Activated CD8-positive, alpha-beta memory T cell treated with anti-CD3 and anti-CD28 coated beads, Interleukin-2, amount 10 ng/mL, durations not matched to agents 7 days and 5 days (primary cell): ENCODE data around the gene NCKAP5. TPM values are rescaled to one million over a fixed set of nuclear protein-coding genes. Genes with fewer than 3 reads are reported as not detected.

Experiments
- ATAC-seq: fragments of 150-1000 bp; cut with Tn5 transposase; one replicate; pipeline ENCODE4 v1.10.0; 2021; ENCODE audit warnings: moderate library complexity
- CTCF ChIA-PET: fragments of 350-600 bp; sonication (Branson Sonifier 250); formaldehyde crosslinking; loops from one replicate; lab custom pipeline; 2021; ENCODE audit warnings: antibody characterized with exemption; lab: Charles Lee
- DNase-seq: peaks from one replicate; pipeline ENCODE4 v3.0.0-alpha.2; 2020
- H3K27ac Mint-ChIP-seq: one replicate; pipeline ENCODE4 v1.8.0; 2021; ENCODE audit warnings: mild to moderate bottlenecking, mixed read lengths
- H3K27me3 Mint-ChIP-seq: one replicate; pipeline ENCODE4 v1.8.0; 2021; ENCODE audit warnings: mixed read lengths
- H3K36me3 Mint-ChIP-seq: one replicate; pipeline ENCODE4 v1.8.0; 2021; ENCODE audit warnings: mild to moderate bottlenecking, mixed read lengths
- H3K4me1 Mint-ChIP-seq: one replicate; pipeline ENCODE4 v1.8.0; 2021; ENCODE audit warnings: mixed read lengths
- H3K4me3 Mint-ChIP-seq: one replicate; pipeline ENCODE4 v1.8.0; 2021; ENCODE audit warnings: mild to moderate bottlenecking, moderate library complexity, mixed read lengths
- H3K9me3 Mint-ChIP-seq: one replicate; pipeline ENCODE4 v1.8.0; 2022; ENCODE audit warnings: low read depth, mixed read lengths
- total RNA-seq, 2 experiments: library from RNA; stranded (reverse); gene quantifications; one replicate each; pipeline ENCODE4 v1.2.3, GENCODE V29; 2021

Gene NCKAP5
- total RNA-seq, result not detected

DNA sequence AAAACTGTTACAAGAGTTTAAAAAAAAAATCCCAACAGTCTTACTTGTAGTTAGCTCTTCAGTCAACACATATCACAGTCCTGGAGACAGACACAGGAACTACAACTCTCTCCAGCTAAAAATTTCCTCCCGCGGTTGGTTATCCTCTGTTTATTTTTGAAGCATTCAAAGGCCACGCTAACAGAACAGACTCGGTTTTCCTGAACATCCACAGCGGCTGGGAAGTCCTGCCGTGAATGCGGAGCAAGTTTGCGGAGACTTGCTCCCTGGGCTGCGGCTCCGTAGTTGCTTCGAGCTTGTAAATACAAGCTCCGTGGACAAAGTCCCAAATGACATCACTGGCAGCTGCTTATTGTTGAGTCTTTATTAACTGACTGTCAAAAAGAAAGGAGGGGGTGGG is at the start of gene NCKAP5:
TSS of gene NCKAP5 (minus strand) at position 292 of the 400 bp plus-strand sequence. CDS start 50,937 bp downstream, outside the sequence.
- CTCF ChIA-PET, result no interaction called here
- H3K4me1 Mint-ChIP-seq, result no peaks in the 10 kb centered on the region
- H3K36me3 Mint-ChIP-seq, result no peaks in the 10 kb centered on the region
- DNase-seq (no peak), ATAC-seq (no peak)
- H3K9me3 Mint-ChIP-seq, result no peaks in the 10 kb centered on the region
- peaks cover 19% of the 10 kb centered on the region for H3K27me3 Mint-ChIP-seq
- no peak within 1 kb of the TSS for H3K4me3 Mint-ChIP-seq
- H3K27ac Mint-ChIP-seq, result no peak within 1 kb of the TSS

DNA sequence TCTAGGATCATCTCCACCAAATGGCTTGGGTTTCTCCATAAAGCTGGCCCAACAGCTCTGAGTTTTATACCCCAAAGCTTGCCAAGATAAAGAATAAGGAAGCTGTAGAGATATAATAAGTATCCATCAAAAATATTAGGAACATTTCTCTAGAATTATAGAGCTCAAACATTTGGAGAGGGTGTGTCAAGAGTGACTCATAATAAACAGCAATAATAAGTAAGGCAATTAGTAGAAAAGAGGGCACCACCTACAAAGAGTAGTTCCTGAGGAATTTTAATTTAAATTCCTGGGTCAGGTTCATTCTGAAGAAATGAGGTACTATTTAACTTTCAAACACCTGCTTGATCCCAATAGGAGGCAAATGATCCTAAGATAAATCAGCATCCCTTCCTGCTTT is 41.4 kb upstream of the NCKAP5 start:
- ATAC-seq (no peak), DNase-seq (no peak)
- CTCF ChIA-PET, result no interaction called here
- Mint-ChIP-seq H3K4me1 (no peaks in the 10 kb centered on the region), H3K9me3 (no peaks in the 10 kb centered on the region), H3K36me3 (no peaks in the 10 kb centered on the region), H3K27me3 (no peaks in the 10 kb centered on the region), H3K27ac (no peak overlapping the region), H3K4me3 (no peak overlapping the region)

DNA sequence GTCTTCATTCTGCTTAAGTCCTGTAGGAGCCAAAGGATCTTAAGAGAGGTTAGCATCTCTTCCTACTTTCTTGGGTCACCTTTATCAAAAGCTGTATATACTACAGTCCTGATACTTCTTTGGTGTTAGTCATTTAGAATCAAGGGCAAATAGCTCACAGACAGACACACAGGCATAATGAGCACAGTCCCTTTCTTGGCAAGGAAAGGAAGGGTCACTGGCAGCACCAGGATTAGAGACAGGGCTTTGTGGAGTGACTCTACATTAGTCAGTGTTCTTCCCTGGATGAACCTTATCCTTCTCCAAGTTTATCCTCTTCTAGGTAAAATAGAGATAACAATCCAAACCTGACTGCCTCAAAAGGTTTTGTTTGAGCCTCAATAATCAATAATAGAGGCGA is 40.0 kb upstream of the NCKAP5 start:
- no peak overlapping the region for H3K4me3 Mint-ChIP-seq
- DNase-seq, result no peak
- no peaks in the 10 kb centered on the region for H3K36me3 Mint-ChIP-seq

DNA sequence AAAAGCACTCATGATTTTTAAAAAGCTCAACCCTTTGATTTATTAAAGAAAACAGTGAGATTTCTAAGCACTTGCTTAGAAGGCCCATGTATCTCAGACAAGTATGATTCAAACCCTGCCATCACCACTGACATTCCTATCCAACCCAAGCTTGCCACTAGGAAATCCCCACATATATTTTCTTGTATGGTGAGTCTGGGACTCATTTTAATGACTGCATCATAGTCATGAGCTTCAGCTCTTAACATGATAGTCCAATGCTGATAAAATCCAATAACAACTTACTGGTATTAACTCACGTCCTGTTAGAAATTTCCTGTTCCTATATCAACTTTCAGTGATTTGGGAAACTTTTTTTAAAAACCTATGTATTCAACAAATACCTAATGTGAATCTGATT is 39.4 kb upstream of the NCKAP5 start:
- no peaks in the 10 kb centered on the region for H3K36me3 Mint-ChIP-seq
- ATAC-seq, result no peak
- H3K9me3 Mint-ChIP-seq, result no peaks in the 10 kb centered on the region
- H3K4me1 Mint-ChIP-seq, result no peaks in the 10 kb centered on the region
- CTCF ChIA-PET, result no interaction called here
- no peaks in the 10 kb centered on the region for H3K27me3 Mint-ChIP-seq
- no peak overlapping the region for H3K4me3 Mint-ChIP-seq
- DNase-seq, result no peak
- no peak overlapping the region for H3K27ac Mint-ChIP-seq

More for the DNA sequence above, 40.0 kb upstream of the NCKAP5 start:
- Mint-ChIP-seq H3K27me3 (no peaks in the 10 kb centered on the region), H3K4me1 (no peaks in the 10 kb centered on the region), H3K9me3 (no peaks in the 10 kb centered on the region), H3K27ac (no peak overlapping the region)
- CTCF ChIA-PET, result no interaction called here
- ATAC-seq, result no peak

DNA sequence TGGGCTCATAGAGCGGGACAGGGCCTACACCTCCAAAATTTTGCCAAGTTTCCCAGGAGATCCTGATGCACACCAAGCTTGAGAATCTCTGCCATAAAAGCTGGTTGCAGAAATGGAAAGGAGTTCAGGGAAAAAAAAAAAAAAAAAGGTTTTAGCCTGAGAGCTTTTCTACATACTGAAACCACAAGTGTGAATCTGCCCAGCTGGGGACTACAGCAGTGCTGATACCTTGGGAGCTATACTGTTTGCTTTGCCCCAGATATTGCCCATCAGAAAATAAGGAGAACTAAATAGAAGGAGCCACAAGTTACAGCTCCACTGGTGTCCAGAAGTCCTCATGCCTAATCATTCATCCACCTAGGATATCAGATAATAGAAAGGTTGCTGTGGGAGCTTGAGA is 38.4 kb upstream of the NCKAP5 start:
- ATAC-seq (no peak), DNase-seq (no peak)
- Mint-ChIP-seq H3K27ac (no peak overlapping the region), H3K27me3 (no peaks in the 10 kb centered on the region), H3K4me3 (no peak overlapping the region), H3K9me3 (no peaks in the 10 kb centered on the region), H3K4me1 (no peaks in the 10 kb centered on the region), H3K36me3 (no peaks in the 10 kb centered on the region)
- CTCF ChIA-PET, result no interaction called here

DNA sequence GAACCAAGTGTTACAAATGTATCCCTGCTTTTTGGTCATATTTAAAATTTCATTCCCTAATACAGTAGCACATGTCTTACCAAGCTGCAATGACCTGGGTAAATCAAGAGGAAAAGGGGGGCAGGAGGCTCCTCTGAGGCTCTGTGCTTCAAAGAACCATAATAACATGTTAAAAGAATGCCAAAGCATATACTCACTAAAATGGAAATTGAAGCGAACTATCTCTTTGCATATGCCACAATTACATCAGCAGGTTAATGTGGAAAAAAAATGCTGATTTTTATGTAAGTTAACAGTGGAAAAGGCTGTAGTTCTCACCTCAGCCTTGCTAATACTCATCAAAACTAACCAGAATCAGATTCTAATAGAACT is 37.5 kb upstream of the NCKAP5 start:
- no peak overlapping the region for H3K4me3 Mint-ChIP-seq
- DNase-seq, result no peak
- no peaks in the 10 kb centered on the region for H3K4me1 Mint-ChIP-seq
- no peaks in the 10 kb centered on the region for H3K36me3 Mint-ChIP-seq
- H3K27me3 Mint-ChIP-seq, result no peaks in the 10 kb centered on the region
- no peaks in the 10 kb centered on the region for H3K9me3 Mint-ChIP-seq
- no peak overlapping the region for H3K27ac Mint-ChIP-seq
- CTCF ChIA-PET, result no interaction called here
- ATAC-seq, result no peak

DNA sequence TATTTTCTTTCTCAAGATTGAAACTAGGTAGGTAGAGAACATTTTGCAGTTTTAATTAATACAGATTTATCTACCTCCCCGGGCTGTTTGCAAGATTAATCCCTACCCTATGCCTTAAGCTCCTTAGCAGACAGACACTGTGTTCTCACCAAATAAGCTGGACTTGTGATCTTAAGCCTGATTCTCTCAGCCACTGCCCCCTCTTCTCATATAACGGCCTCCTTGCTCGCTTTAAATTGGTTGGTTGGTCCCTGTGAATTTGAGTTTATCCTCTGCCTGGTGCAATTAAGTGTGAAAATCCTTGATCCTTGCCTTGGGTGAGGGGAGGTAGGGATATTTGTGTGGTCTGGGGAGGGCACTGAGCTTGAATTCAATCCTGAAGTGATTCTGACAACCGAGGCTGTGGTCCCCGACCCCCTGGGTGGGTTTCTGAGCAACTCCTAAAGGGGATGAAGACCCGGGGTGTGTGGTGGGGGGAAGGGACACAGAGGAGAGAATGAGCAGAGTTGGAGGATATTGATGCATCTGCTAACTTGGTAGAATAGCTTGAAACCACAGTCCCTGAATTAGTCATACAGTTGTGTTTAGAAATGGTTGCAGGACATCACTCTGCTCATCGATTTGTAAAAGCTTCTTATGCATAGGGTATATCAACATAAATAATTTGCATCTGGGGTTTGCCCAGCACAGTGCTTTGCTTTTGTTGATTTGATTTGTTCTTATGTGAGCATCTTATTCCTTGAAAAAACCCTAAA is 36.9 kb upstream of the NCKAP5 start:
- DNase-seq (no peak), ATAC-seq (no peak)
- no peaks in the 10 kb centered on the region for H3K4me1 Mint-ChIP-seq
- H3K9me3 Mint-ChIP-seq, result no peaks in the 10 kb centered on the region
- CTCF ChIA-PET, result no interaction called here
- no peak overlapping the region for H3K27ac Mint-ChIP-seq
- H3K4me3 Mint-ChIP-seq, result no peak overlapping the region
- H3K27me3 Mint-ChIP-seq, result no peaks in the 10 kb centered on the region
- H3K36me3 Mint-ChIP-seq, result no peaks in the 10 kb centered on the region

DNA sequence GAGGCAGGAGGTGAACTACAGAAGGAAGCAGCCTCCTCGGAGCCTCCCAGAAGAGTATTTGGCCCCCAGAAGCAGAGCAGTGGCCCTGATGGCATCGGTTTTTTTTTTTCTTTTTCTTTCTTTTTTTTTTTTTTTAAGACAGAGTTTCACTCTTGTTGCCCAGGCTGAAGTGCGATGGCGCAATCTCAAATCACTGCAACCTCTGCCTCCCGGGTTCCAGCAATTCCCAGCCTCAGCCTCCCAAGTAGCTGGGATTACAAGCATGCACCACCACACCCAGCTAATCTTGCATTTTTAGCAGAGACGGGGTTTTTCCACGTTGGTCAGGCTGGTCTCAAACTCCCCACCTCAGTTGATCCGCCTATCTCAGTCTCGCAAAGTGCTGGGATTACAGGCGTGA is 34.8 kb upstream of the NCKAP5 start:
- Mint-ChIP-seq H3K4me1 (no peaks in the 10 kb centered on the region), H3K36me3 (no peaks in the 10 kb centered on the region), H3K9me3 (no peaks in the 10 kb centered on the region), H3K27ac (no peak overlapping the region), H3K4me3 (no peak overlapping the region), H3K27me3 (no peaks in the 10 kb centered on the region)
- DNase-seq, result no peak
- ATAC-seq, result no peak
- CTCF ChIA-PET, result no interaction called here

DNA sequence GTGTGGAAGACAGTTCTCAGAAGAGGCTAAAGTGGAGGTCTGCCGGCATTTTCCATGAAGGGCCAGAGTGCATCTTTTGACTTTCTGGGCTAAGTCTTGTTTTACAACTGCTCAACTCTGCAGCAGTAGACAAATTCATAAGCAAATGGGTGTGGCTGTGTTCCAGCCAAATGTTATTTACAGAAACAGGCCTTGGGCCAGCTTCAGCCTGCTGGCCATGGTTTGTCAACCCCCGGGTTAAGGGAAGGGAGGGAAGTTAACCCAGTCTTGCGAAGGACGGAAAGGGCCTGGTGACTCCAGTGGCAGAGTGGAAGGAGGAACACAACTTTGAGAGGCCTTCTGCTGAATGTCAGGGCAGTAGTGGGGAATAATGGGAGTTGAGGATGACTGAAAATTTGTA is 34.3 kb upstream of the NCKAP5 start:
- Mint-ChIP-seq H3K4me1 (no peaks in the 10 kb centered on the region), H3K27ac (no peak overlapping the region)

DNA sequence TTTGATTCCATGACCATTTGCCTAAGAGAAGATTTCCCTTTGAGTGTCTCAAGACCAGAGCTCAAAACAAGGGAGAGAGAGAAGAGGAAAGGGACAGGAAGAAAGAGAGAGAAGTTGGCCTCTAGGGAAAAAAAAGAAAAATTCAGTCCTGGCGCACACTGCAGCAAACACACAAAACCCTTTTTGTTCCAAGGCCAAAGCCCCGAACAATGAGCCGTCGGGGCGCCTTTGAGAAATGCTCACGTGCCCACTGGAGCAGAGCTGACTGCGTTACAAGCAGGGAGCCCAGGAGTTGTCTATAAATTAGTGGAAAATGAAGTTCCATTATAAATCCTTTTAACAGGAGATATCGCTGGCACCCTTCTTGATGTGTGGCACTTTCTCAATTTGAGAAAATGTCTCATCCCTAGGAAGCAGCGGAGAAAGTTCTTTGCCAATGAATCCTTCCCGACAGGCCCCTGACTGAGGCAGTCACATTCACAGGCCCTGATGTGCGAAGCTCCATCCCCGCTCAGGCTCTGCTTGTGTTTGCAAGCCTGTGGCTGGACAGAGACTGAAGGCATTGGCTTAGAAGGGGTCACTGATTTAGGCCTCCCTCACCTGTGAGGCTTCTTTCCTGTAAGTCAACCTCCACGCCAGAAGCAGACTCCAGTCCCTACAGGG is 32.1 kb upstream of the NCKAP5 start:
- H3K4me3 Mint-ChIP-seq, result no peak overlapping the region
- DNase-seq, result no peak
- CTCF ChIA-PET, result no interaction called here
- H3K27me3 Mint-ChIP-seq, result no peaks in the 10 kb centered on the region
- ATAC-seq, result no peak
- H3K36me3 Mint-ChIP-seq, result no peaks in the 10 kb centered on the region
- no peaks in the 10 kb centered on the region for H3K9me3 Mint-ChIP-seq
- no peaks in the 10 kb centered on the region for H3K4me1 Mint-ChIP-seq
- no peak overlapping the region for H3K27ac Mint-ChIP-seq

More for the DNA sequence above, 34.3 kb upstream of the NCKAP5 start:
- Mint-ChIP-seq H3K36me3 (no peaks in the 10 kb centered on the region), H3K4me3 (no peak overlapping the region), H3K27me3 (no peaks in the 10 kb centered on the region), H3K9me3 (no peaks in the 10 kb centered on the region)
- ATAC-seq (no peak), DNase-seq (no peak)
- CTCF ChIA-PET, result no interaction called here

DNA sequence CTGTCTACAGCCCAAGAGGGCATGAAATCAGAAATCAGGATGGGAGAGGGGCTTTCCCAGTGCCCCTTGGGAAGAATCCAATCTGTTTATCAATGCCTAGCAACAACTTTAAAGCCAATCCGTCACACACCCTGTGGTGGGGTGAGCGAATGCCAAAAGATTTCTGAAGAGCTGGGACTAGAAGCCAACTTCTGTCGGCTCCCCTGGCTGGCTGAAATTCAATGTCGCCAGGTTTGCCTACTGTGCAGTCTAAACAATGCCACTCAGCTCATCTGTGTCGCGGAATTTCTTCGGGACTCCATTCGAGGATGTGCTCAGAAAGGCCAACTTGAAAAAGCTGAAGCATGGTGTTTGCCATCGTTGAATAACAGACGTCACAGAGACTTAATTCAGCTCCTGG is 31.5 kb upstream of the NCKAP5 start:
- DNase-seq, result no peak
- no peaks in the 10 kb centered on the region for H3K36me3 Mint-ChIP-seq
- no peaks in the 10 kb centered on the region for H3K9me3 Mint-ChIP-seq
- CTCF ChIA-PET, result no interaction called here
- no peaks in the 10 kb centered on the region for H3K27me3 Mint-ChIP-seq
- H3K4me3 Mint-ChIP-seq, result no peak overlapping the region
- no peaks in the 10 kb centered on the region for H3K4me1 Mint-ChIP-seq
- no peak overlapping the region for H3K27ac Mint-ChIP-seq
- ATAC-seq, result no peak

DNA sequence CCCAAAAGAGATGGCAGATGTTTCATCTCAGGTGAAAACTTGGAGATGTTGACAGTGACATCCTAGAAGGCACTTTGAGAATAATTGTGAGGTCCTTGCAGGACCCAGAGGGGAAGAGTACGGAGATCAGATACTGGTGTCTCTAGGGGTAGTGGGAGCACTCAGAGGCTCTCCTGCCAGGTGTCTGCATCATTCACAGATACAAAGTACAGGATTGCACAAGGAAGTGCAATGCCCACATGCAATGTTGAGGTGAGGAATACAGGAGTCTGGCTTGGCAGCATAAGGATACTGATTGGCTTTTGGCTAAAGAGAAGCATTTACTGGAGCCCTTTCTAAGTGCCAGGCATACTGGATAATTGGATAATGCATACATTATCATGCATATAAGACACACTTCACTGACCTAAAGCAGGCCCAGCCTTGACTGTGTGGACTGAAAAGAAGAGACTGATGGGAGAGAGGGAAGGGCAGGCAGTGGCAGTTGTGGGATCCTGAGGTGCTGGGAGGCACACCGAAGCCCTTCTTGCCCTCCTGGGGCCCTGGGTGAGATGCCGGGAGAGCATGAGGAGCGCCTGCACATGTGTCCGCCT is 31.0 kb upstream of the NCKAP5 start:
- no peaks in the 10 kb centered on the region for H3K9me3 Mint-ChIP-seq
- no peaks in the 10 kb centered on the region for H3K36me3 Mint-ChIP-seq
- no peak overlapping the region for H3K27ac Mint-ChIP-seq
- no peaks in the 10 kb centered on the region for H3K27me3 Mint-ChIP-seq
- H3K4me3 Mint-ChIP-seq, result no peak overlapping the region
- ATAC-seq, result no peak
- H3K4me1 Mint-ChIP-seq, result no peaks in the 10 kb centered on the region
- CTCF ChIA-PET, result no interaction called here
- DNase-seq, result no peak

DNA sequence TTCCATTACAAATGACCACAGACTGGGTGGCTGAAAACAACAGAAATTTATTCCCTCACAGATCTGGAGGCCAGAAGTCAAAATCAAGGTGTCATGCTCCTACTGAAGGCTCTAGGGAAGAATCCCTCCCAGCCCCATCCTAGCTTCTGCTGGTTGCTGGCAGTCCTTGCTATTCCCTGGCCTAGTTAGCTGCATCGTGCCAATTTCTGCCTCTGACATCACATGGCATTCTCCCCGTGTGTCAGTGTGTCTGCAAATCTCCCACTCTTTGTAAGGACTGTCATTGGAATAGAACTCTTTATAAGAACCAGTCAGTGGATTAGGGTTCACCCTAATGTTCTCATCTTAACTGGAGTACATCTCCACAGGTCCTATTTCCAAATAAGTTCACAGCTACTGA is 30.5 kb upstream of the NCKAP5 start:
- no peak overlapping the region for H3K27ac Mint-ChIP-seq
- no peaks in the 10 kb centered on the region for H3K36me3 Mint-ChIP-seq
- no peaks in the 10 kb centered on the region for H3K27me3 Mint-ChIP-seq
- CTCF ChIA-PET, result no interaction called here
- DNase-seq (no peak), ATAC-seq (no peak)
- H3K9me3 Mint-ChIP-seq, result no peaks in the 10 kb centered on the region
- H3K4me1 Mint-ChIP-seq, result no peaks in the 10 kb centered on the region
- H3K4me3 Mint-ChIP-seq, result no peak overlapping the region

DNA sequence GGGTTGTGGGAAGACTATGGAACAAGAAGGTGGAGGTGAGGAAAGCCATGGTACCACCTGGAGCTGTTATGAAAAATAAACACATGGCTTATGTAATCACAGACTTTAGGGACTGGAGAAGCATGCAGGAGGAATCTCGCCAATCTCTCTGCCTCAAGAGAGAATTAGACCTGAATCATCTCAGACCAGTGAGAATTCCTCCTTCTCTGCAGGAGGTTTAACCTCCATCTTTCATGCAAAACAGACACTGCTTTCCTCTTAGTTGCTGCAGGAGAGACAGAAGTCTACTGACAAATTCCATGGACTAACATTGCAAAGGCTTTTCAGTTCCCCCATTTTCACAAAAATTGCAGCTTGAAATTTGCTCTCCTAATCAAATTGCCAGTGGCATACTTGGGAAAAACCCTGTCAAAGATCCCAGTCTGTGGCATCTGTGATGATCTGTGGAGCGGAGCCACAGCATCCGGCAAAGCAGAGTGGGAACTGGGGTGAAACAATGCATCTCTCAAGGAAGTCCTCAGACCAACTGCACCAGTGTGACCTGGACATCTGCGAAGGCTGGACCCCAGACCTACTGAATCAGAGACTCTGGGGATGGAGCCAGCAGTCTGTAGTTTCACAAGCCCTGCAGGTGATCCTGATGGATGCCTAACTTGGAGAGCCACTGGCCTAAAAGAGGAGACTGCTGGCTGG is 28.6 kb upstream of the NCKAP5 start:
- H3K9me3 Mint-ChIP-seq, result no peaks in the 10 kb centered on the region
- no peaks in the 10 kb centered on the region for H3K4me1 Mint-ChIP-seq
- no peak for DNase-seq
- no peaks in the 10 kb centered on the region for H3K36me3 Mint-ChIP-seq
- H3K27me3 Mint-ChIP-seq, result no peaks in the 10 kb centered on the region
- no peak overlapping the region for H3K4me3 Mint-ChIP-seq
- no peak overlapping the region for H3K27ac Mint-ChIP-seq
- ATAC-seq, result no peak
- CTCF ChIA-PET, result no interaction called here
